Osteocyte (in vitro differentiated cells): Measurements from ENCODE around the gene NT5C3A. TPM values are rescaled to one million over a fixed set of nuclear protein-coding genes. Genes with fewer than 3 reads are reported as not detected.
"Not testable (repeated sequence)": the region's sequence is repeated elsewhere in the genome, so short reads cannot be mapped to it uniquely, and the experiment has no call there.

Experiments
- DNase-seq: peaks from one replicate; pipeline ENCODE4 v3.0.0; 2021; ENCODE audit warnings: mixed read lengths; ENCODE audit not compliant: unreplicated experiment; ENCODE audit errors: extremely low spot score
- H3K27ac Mint-ChIP-seq: one replicate; pipeline ENCODE4 v1.8.0; 2021; ENCODE audit warnings: mild to moderate bottlenecking, mixed read lengths; ENCODE audit not compliant: unreplicated experiment
- H3K27me3 Mint-ChIP-seq: one replicate; pipeline ENCODE4 v1.8.0; 2021; ENCODE audit warnings: mixed read lengths; ENCODE audit not compliant: unreplicated experiment
- H3K36me3 Mint-ChIP-seq: one replicate; pipeline ENCODE4 v1.8.0; 2021; ENCODE audit warnings: mixed read lengths; ENCODE audit not compliant: unreplicated experiment
- H3K4me1 Mint-ChIP-seq: one replicate; pipeline ENCODE4 v1.8.0; 2021; ENCODE audit warnings: mixed read lengths; ENCODE audit not compliant: unreplicated experiment
- H3K4me3 Mint-ChIP-seq: one replicate; pipeline ENCODE4 v1.8.0; 2021; ENCODE audit warnings: mild to moderate bottlenecking, moderate library complexity, mixed read lengths; ENCODE audit not compliant: unreplicated experiment
- H3K9me3 Mint-ChIP-seq: one replicate; pipeline ENCODE4 v1.8.0; 2021; ENCODE audit warnings: mixed read lengths; ENCODE audit not compliant: unreplicated experiment
- CTCF ChIP-seq: fragments of 200-600 bp; sonication (generic); IDR thresholded peaks from 2 replicates; pipeline ENCODE4 v1.5.0; 2021; ENCODE audit warnings: antibody characterized with exemption, mild to moderate bottlenecking, moderate library complexity
- total RNA-seq: library from RNA; stranded (reverse); gene quantifications from 2 replicates; pipeline ENCODE4 v1.2.1, GENCODE V29; 2021

The NT5C3A gene
- total RNA-seq, 1 donor from 2014 or later = 20.4 TPM

- no peak for DNase-seq
- Mint-ChIP-seq H3K36me3 (peaks cover 1% of the 10 kb centered on the region), H3K4me1 (peaks cover 33% of the 10 kb centered on the region), H3K27ac (peak overlapping the region; percentile 91), H3K4me3 (peak overlapping the region; percentile 90), H3K9me3 (no peaks in the 10 kb centered on the region), H3K27me3 (peaks cover 25% of the 10 kb centered on the region)
- no peak for TF ChIP-seq CTCF
Observed at GRCh38 chr7:33108554-33109004, 46.0 kb upstream of the NT5C3A start.

DNA sequence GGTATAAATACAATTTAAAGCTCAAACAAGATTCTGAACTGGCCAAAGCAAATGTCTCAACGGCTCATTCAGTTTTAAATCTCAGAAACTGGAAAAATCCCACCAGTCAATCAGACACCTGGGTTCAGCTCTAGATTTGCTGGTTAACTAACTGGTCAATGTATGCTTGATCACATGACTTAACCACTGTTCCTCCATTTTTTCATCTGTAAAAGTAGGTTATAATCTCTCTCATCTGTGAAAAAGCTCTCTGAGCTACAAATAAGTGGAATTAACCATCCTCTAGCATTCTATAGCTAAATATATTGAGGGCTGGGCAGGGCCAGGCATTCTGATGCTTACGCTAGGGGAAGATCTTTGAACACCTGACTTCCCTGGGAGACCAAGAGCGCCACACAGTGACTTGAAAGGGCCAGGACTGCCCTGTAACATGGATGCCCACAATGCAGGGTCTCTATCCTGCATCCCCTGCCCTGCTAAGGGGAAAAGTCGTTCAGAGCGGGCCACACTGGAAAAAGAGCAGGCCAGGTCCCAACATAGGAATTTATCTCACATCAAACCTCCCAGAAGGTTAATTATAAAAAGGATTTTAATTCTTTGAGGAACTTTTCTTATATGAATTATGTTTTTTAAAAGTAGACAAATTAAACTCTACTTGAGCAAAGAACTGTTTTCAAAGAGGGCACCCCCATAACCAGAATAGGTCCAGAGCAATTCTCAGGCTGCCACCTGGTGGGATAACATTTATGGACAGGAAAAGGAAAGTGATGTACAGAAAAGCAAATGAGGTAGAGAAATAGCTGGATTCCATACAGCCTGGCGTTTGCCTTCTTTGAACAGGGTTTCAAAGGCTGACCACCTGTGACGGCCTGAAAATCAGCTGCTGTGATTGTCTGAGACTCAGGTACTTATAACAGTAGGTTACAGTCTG lies 44.8 kb upstream of the NT5C3A start:
- Mint-ChIP-seq H3K27me3 (peaks cover 20% of the 10 kb centered on the region), H3K36me3 (peaks cover 12% of the 10 kb centered on the region), H3K27ac (peak overlapping the region; percentile 28), H3K4me1 (peaks cover 33% of the 10 kb centered on the region), H3K4me3 (peak overlapping the region; percentile 90), H3K9me3 (no peaks in the 10 kb centered on the region)
- peak; percentile 70 for TF ChIP-seq CTCF
- DNase-seq = no peak

- DNase-seq = no peak
- Mint-ChIP-seq H3K4me1 (peaks cover 14% of the 10 kb centered on the region), H3K4me3 (no peak overlapping the region)
Observed at GRCh38 chr7:33101906-33102305, 39.3 kb upstream of the NT5C3A start.

DNA sequence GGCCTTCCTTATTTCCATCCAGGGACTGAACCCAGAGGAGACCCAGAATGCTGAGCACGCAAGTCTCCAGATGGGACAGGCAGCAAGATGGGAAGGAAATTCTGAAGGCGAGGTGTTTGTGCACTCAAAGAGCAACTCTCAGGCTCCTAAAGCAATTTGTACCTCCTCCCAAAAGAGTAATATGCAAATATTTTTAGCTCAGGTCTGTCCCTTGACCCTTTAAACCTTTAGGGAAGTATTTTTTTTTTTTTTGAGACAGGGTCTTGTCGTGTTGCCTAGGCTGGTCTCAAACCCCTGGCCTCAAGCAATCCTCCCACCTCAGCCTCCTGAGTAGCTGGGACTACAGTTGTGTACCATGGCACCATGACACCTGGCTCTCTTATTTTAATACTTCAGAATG lies 38.2 kb upstream of the NT5C3A start:
- Mint-ChIP-seq H3K4me3 (no peak overlapping the region), H3K9me3 (no peaks in the 10 kb centered on the region), H3K4me1 (peaks cover 6% of the 10 kb centered on the region), H3K27ac (no peak overlapping the region), H3K36me3 (peaks cover 58% of the 10 kb centered on the region), H3K27me3 (no peaks in the 10 kb centered on the region)
- no peak for TF ChIP-seq CTCF
- DNase-seq = no peak

More at GRCh38 chr7:33101906-33102305, 39.3 kb upstream of the NT5C3A start:
- no peaks in the 10 kb centered on the region for H3K27me3 Mint-ChIP-seq
- no peak for TF ChIP-seq CTCF
- H3K9me3 Mint-ChIP-seq = no peaks in the 10 kb centered on the region
- no peak overlapping the region for H3K27ac Mint-ChIP-seq
- H3K36me3 Mint-ChIP-seq = peaks cover 46% of the 10 kb centered on the region

- Mint-ChIP-seq H3K4me1 (peaks cover 4% of the 10 kb centered on the region), H3K36me3 (peaks cover 66% of the 10 kb centered on the region), H3K9me3 (no peaks in the 10 kb centered on the region), H3K27me3 (no peaks in the 10 kb centered on the region), H3K27ac (no peak overlapping the region), H3K4me3 (no peak overlapping the region)
- DNase-seq = no peak
- TF ChIP-seq CTCF = no peak
Observed at GRCh38 chr7:33099154-33099940, 36.8 kb upstream of the NT5C3A start.

GRCh38 chr7:33094745-33095275 lies 32.2 kb upstream of the NT5C3A start:
- peaks cover 49% of the 10 kb centered on the region for H3K36me3 Mint-ChIP-seq
- not testable (repeated sequence) for DNase-seq, H3K4me3 Mint-ChIP-seq, H3K9me3 Mint-ChIP-seq, H3K27me3 Mint-ChIP-seq, H3K4me1 Mint-ChIP-seq, H3K27ac Mint-ChIP-seq
